ENCODE data around the gene LINC00237.

Gene LINC00237

DNA sequence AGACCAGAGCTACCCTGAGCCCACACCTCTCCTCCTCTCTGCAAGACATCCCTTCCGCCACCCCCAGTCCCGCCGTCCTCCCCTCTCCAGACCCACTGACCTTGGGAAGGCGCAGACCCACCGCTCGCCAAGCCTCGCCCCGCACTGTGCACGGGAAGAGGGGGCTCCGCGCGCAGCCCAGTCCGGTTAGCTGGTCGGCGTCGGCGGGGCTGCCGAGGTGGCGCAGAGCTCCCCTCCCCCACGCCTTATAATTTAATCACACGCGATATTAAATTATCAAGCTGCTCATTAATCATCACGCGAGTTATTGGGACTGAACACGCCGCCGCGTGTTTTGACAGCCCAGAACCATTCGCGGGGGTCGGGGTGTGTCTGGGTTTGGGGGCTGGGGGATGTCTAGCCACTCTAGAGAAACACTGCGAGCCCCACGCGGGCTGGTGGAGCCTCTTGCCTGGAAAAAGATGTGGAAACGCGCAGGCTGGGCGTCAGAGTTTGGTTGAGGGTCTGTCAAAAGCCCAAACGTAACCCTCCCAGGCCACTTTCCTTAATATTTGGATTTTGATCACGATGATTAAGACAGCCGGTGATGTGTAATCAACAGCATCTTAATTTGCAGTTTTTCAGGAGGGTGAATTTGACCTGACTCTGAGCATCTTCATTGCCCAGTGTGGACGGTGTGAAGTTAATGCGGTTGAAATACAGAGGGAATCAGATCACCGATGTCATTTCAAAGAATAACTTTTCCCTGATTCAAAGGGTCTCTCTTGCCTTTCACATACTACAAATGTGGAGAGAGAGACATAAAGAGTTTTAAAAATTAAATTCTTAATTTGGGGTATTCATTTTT, at the start of gene LINC00237:
Gene LINC00237 (minus strand): TSS at position 188 of the 847 bp plus-strand sequence.
- no peak for DNase-seq

GRCh38 chr20:21155268-21155667, 49.1 kb upstream of the LINC00237 start:
- no peak for DNase-seq

GRCh38 chr20:21154692-21155091, 48.5 kb upstream of the LINC00237 start:
- no peak for DNase-seq

DNA sequence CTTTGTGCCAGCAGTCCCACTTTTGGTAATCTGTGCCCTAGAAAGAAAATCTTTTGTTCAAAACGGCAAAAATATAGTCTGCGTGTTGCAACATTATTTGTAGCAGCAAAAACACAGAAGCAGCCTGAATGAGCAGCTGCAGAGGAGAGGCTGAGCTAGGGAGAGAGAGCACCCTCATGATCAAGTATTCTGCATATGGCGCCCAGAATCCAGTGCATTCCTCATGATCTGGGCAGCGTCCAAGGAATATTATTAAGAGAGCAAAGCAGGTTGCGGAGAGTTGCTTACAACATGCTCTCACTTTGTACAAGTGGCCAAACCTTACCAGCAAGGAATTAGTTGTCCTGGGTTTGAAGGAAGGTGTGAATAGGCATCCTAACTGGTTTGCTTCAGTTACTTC, 45.6 kb upstream of the LINC00237 start:
- DNase-seq = no peak

DNA sequence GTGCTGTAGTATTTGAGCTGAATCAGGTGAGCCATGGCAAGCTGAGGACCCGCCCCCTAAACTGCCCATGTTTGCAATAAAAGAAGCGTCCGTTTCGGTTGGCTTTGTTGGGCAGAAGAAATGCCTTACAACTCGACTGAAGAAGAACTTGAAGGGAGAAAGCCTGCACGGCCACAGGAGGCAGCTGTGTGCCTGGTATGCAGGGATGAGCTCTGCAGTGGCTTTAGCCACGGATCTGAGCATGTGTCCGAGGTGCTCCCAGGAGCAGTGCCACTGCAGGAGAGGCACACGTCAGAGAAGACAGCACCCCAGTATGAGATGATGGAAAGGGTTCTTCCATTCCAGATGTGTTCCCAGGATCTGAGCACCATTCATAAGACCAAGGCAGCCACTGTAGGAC, 43.2 kb upstream of the LINC00237 start:
- no peak for DNase-seq

- no peak for DNase-seq
Observed at GRCh38 chr20:21147593-21147992, 41.4 kb upstream of the LINC00237 start.

DNA sequence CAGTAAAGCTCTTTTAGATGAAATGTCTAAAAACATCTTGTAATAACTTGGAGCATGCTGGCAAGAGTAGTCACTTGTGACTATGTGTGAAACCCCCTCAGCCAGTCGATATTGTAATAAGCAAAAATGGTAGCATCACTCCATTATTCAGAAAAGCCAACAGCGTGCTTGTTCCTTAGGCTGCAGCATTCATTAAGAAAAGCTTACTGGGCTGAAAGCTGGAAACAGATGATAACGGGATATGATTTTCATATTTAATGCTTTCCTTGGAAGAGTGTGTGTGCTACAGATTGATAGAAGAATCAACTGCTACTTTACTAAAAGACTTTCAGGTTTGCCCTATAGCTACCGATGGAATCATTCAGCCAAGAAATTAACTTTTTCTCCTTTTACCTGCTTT, 40.1 kb upstream of the LINC00237 start:
- no peak for DNase-seq

DNA sequence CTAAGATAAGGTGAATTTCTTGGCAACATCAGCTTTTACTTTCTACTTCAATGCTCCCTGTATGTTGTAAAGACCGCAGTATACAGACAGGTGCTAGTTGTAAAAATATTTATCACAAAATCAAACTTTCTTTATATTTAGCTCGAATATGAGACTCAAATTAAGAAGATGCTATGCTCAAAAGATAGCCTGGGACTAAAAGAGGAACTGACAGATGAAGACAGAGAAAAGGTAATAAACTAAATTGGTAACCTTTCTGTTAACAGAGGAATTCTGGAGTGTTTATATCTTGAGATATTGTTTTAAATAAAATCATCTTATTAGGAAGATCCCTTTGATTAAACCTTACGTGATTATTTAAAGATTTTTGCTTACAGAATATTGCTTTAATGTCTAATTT, 39.3 kb upstream of the LINC00237 start:
- no peak for DNase-seq

- no peak for DNase-seq
Observed at GRCh38 chr20:21143194-21143890, 37.2 kb upstream of the LINC00237 start.

DNA sequence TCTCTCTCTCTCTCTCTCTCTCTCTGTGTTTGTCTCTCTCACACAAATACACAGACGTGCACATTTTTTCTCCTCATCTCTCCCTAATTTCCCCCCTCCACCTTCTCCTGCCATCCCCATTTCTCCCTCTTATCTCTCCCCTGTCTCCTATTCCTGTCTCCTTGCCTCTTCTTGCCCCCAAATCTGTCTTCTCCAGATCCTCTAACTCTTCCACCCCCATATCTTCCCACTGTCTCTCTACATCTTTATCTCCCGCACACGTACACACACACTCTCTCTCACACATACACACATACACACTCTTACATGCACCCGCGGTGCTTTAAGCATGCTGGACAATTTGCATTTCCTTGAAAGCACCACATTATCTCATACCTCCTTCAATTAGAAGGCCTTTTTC, 35.7 kb upstream of the LINC00237 start:
- DNase-seq = no peak

DNA sequence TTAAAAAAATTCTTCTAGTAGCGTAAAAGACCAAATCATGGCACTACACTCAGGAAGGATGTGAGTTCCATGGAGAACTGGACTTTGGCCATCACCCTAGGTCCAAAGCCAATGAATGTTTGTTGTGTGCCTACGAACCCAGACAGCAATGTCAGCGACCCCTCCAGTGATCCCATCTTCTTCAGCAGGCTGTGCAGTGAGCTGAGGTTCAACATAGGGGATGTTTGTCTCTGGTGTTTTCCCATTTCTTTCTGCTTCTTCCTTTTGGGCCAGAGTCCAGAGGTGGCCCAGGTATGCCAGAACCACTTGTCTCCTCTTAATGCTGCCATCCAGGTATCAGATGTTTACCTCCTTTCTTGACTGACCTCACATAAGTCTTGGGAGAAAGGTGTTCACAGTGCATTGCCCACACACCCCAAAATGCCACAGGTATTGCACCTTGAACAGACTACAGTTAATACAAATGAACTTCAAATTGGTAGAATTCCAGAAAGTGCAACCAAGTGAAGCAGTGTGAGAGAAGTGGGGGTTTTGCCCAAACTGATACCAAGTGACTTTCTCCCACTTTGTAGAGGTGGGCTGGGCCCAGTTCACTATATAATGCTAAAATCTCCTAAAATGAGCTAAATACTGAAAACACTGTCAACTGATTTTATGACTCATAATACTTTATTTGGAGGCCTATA, 33.9 kb upstream of the LINC00237 start:
- DNase-seq = no peak

DNA sequence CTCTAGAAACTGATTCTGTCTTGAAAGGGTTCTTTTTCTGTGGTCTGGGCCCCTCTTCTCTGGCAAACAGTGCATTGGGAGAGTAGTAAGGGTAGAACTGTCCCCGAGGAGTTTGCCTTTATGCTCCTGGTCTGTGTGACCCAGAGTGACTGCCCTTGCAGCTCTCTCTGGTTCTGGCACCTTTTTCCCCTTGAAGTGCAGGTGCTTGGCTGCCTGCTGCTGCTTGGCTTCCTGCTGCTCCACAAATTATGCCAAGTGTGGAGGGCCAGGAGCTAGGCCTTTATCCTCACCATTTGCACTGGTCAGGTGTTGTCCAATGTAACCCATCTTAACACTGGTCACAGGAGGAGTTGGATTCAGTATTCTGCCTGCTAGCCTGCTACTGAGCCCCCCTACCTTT, 30.9 kb upstream of the LINC00237 start:
- DNase-seq = no peak

DNA sequence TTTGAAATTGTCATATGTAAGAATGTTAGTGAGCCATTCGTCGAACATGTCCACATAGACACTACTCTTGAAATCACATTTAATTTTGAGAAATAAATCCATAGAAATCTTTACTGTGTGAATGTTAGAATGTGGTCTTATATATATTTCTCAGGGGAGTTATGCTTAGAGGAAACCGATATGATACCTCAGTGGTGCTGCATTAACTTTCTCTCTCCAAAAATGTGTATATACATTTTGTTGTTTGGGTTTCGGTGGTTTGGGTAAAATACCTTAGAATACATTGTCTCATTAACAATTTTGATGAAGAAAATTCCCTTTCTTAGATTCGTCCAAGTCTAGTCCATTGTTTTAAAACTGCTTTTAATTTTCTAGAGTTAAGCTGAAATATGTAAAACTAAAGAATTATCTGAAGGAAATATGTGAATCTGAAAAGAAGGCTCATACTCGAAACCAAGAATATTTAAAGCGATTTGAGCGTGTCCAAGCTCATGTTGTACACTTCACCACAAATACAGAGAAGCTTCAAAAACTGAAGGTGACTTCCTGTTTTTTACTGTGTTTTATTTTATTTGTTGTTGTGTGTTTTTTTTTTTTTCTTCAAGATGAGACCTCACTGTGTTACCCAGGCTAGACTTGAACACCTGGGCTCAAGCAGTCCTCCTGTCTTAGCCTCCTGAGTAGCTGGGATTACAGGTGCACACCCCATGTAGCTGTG, 30.0 kb upstream of the LINC00237 start:
- DNase-seq = no peak

GRCh38 chr20:21134883-21135493, 28.8 kb upstream of the LINC00237 start:
- no peak for DNase-seq

DNA sequence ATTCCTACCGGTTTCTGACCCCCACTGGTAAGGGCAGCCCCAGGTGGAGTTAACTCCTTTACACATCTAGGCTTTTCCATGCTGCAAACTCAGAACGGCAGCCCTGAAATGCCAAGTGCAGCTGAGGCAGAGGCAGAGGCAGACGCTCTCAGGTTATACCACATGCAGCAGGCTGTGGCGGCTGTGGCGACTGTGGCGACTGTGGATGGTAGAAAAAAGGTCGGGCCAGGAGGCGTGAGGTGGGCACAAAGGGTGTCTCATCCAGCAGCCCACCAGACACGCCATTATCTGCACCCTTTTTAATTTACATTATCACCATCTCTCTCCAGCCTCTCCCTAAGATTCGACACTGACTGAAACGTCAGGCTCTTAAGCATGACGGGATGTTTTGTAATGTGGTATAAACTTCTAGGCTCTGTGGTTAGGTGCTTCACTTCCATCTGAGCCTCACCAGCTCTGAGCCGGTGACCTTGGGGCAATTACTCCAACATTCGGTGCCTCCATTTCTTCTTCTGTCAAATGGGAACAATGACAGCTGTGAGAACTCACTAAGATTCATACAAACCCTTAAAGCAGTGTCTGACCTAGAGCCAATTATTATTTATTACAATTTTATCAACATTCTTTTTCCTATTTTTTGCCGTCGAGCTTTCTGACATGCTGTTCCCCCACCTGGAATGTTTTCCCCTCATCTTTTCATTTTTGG, 27.9 kb upstream of the LINC00237 start:
- no peak for DNase-seq

- no peak for DNase-seq
Observed at GRCh38 chr20:21133404-21133803, 27.2 kb upstream of the LINC00237 start.

DNA sequence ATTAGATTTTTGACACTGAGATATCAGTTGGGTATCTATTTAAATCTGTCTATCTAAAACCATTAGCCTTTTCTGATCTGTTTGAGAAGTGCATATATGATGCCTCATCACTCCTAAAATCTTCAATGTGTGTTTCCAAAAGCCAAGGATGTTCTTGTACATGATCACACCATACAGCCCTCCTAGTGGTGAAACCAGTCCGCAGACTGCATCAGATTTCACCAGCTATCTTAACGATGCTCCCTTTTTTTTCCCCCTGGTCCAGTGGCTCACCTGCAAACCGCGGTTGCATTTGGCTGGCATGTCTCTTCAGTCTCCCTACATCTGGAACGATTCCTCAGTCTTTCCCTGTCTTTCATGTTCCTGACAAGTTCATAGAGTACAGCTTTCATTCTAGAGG, 23.7 kb upstream of the LINC00237 start:
- no peak for DNase-seq

- no peak for DNase-seq
Observed at GRCh38 chr20:21127201-21127981, 21.2 kb upstream of the LINC00237 start.

- peak; percentile 6 for DNase-seq
Observed at GRCh38 chr20:21126581-21126870, 20.4 kb upstream of the LINC00237 start.

DNA sequence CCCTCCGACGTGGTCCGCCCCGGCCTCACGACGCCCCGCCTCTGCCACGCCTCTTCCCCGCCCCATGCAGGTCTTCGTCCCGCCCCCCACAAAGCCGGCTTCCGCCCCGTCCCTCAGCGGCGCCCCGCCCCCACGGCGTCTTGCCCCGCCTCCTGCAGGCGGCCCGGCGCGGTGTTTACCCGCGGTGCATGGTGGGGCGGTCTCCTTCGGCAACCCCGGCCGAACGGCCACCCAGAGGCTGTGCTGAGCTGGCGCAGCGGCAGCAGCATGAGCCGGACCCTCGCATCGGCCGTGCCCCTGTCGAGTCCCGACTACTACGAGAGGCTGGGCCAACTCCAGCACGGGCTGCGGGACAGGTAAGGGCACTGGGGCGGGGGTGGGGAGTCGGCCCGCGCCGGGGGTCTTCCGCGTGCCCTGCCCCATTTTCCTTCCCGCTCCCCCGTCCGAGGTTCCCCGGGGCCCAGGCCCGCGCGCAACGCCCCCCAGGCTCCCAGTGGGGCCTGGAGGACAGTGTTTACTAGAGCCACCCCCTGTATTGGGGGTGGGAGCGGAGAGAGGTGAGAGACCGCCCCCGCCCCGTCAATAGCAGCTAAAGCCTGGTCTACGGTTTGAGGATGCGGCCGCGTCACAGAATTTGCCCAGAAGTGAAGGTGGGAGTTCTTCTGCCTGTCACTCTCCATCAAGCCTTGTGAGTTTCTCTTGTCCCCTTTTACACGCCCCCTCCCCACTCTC, 19.9 kb upstream of the LINC00237 start, which contains the start of gene KIZ:
Gene KIZ (plus strand): TSS at position 234 of the 732 bp plus-strand sequence. CDS start 34 bp downstream, at position 268.
- peak; percentile 94 for DNase-seq
